ENCODE measurements around the gene ARID5B. TPM values are rescaled to one million over a fixed set of nuclear protein-coding genes. Genes with fewer than 3 reads are reported as not detected.

ARID5B gene
- polyA plus RNA-seq, 1 of the 3 experiments (the other 2 are of a cell fraction) = 10.9 TPM

- no peaks in the 10 kb centered on the region for H3K27me3 ChIP-seq (ENCODE audit: insufficient read depth)
- H4K20me1 ChIP-seq (ENCODE audit: insufficient read depth) = no peaks in the 10 kb centered on the region
- H3K9ac ChIP-seq = peak overlapping the region; percentile 37; the same call in 1 of the 2 replicates
- no peaks in the 10 kb centered on the region for H3K9me3 ChIP-seq
- H3K4me1 ChIP-seq (ENCODE audit: control insufficient read depth in 1 of 2, insufficient read depth in 2 of 2, low read depth in 1 of 2, low read length in 1 of 2) = peaks cover 40% of the 10 kb centered on the region in 2 experiments
- peak overlapping the region; percentile 89 to 90 for H3K27ac ChIP-seq (ENCODE audit: low read depth in 2 of 2, low read length in 1 of 2)
- WGBS (ENCODE audit: low lambda C conversion rate) = 8% methylated on average over 8 of the region's 8 CpGs
- CTCF ChIA-PET = interaction anchor here (0.6 to 1.4 kb wide), 3 partner anchors 62 to 70 kb away, joined by 3 read pairs; no protein-coding TSS in a partner anchor
- H3K4me3 ChIP-seq (ENCODE audit: low read depth in 2 of 2, low read length in 1 of 2) = peak overlapping the region in 1 of 2 experiments; percentile 11; a peak in 2 of 4 replicates
- peaks cover 40% of the 10 kb centered on the region for H3F3A ChIP-seq (replicated peaks; ENCODE audit: insufficient read depth)
- H3K9me2 ChIP-seq = no peaks in the 10 kb centered on the region
- POLR2A ChIA-PET = no interaction called here
- H3K79me2 ChIP-seq (ENCODE audit: insufficient read depth) = peaks cover 65% of the 10 kb centered on the region
- H3K4me2 ChIP-seq = peak overlapping the region; percentile 68
- no peaks in the 10 kb centered on the region for H3K36me3 ChIP-seq (replicated peaks in 1 of 2; ENCODE audit: control insufficient read depth in 1 of 2, insufficient read depth in 2 of 2, low read length in 1 of 2)
- no peak overlapping the region for H2AFZ ChIP-seq (ENCODE audit: low read depth)
- peak; percentile 29 for DNase-seq
- no peak for TF ChIP-seq NRF1 (IDR thresholded peaks at IDR 0.05; ENCODE audit: low read depth, low read length)
- TF ChIP-seq FOXJ3 (CRISPR knock-in tag; IDR thresholded peaks at IDR 0.05) = no peak
- TF ChIP-seq ZBTB33 (IDR thresholded peaks at IDR 0.05; ENCODE audit: borderline replicate concordance, low read depth) = no peak
- no peak for TF ChIP-seq YY1 (IDR thresholded peaks at IDR 0.05; ENCODE audit: low read depth)
- TF ChIP-seq USF2 (IDR thresholded peaks at IDR 0.05; ENCODE audit: borderline replicate concordance, low read depth, low read length) = no peak
- TF ChIP-seq SMC3 (IDR thresholded peaks at IDR 0.05; ENCODE audit: low read depth, low read length) = no peak
- no peak for TF ChIP-seq EZH2phosphoT487 (IDR thresholded peaks at IDR 0.05; ENCODE audit: borderline replicate concordance, low read depth)
- no peak for TF ChIP-seq POLR2AphosphoS5 (IDR thresholded peaks at IDR 0.05; ENCODE audit: low read depth, low read length)
- TF ChIP-seq, protein P1, sequence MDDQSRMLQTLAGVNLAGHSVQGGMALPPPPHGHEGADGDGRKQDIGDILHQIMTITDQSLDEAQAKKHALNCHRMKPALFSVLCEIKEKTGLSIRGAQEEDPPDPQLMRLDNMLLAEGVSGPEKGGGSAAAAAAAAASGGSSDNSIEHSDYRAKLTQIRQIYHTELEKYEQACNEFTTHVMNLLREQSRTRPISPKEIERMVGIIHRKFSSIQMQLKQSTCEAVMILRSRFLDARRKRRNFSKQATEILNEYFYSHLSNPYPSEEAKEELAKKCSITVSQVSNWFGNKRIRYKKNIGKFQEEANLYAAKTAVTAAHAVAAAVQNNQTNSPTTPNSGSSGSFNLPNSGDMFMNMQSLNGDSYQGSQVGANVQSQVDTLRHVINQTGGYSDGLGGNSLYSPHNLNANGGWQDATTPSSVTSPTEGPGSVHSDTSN (IDR thresholded peaks at IDR 0.05) = peak; percentile 57
- TF ChIP-seq MXI1 (IDR thresholded peaks at IDR 0.05; ENCODE audit: low read depth, low read length) = no peak
- no peak for TF ChIP-seq RCOR1 (IDR thresholded peaks at IDR 0.05; ENCODE audit: low read length)
- no peak for TF ChIP-seq RFX5 (IDR thresholded peaks at IDR 0.05; ENCODE audit: low read length)
- TF ChIP-seq, protein P2, sequence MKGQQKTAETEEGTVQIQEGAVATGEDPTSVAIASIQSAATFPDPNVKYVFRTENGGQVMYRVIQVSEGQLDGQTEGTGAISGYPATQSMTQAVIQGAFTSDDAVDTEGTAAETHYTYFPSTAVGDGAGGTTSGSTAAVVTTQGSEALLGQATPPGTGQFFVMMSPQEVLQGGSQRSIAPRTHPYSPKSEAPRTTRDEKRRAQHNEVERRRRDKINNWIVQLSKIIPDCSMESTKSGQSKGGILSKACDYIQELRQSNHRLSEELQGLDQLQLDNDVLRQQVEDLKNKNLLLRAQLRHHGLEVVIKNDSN (IDR thresholded peaks at IDR 0.05; ENCODE audit: borderline replicate concordance, low read depth) = no peak
- TF ChIP-seq JUND (IDR thresholded peaks at IDR 0.05) = peak; percentile 26; the same call in 1 of the 2 replicates
- peak; percentile 55 for TF ChIP-seq TCF12 (IDR thresholded peaks at IDR 0.05)
- TF ChIP-seq, protein P3, sequence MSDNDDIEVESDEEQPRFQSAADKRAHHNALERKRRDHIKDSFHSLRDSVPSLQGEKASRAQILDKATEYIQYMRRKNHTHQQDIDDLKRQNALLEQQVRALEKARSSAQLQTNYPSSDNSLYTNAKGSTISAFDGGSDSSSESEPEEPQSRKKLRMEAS (IDR thresholded peaks at IDR 0.05; ENCODE audit: low read depth) = no peak
- 0 out of 2 replicates have a peak, but pooled peaks have one; percentile 18 for TF ChIP-seq ELF1 (IDR thresholded peaks at IDR 0.05)
- TF ChIP-seq FOXM1 (IDR thresholded peaks at IDR 0.05; ENCODE audit: low read depth) = no peak
- TF ChIP-seq, protein P4, sequence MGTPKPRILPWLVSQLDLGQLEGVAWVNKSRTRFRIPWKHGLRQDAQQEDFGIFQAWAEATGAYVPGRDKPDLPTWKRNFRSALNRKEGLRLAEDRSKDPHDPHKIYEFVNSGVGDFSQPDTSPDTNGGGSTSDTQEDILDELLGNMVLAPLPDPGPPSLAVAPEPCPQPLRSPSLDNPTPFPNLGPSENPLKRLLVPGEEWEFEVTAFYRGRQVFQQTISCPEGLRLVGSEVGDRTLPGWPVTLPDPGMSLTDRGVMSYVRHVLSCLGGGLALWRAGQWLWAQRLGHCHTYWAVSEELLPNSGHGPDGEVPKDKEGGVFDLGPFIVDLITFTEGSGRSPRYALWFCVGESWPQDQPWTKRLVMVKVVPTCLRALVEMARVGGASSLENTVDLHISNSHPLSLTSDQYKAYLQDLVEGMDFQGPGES (IDR thresholded peaks at IDR 0.05; ENCODE audit: low read depth, low read length) = no peak
- TF ChIP-seq, protein P5, sequence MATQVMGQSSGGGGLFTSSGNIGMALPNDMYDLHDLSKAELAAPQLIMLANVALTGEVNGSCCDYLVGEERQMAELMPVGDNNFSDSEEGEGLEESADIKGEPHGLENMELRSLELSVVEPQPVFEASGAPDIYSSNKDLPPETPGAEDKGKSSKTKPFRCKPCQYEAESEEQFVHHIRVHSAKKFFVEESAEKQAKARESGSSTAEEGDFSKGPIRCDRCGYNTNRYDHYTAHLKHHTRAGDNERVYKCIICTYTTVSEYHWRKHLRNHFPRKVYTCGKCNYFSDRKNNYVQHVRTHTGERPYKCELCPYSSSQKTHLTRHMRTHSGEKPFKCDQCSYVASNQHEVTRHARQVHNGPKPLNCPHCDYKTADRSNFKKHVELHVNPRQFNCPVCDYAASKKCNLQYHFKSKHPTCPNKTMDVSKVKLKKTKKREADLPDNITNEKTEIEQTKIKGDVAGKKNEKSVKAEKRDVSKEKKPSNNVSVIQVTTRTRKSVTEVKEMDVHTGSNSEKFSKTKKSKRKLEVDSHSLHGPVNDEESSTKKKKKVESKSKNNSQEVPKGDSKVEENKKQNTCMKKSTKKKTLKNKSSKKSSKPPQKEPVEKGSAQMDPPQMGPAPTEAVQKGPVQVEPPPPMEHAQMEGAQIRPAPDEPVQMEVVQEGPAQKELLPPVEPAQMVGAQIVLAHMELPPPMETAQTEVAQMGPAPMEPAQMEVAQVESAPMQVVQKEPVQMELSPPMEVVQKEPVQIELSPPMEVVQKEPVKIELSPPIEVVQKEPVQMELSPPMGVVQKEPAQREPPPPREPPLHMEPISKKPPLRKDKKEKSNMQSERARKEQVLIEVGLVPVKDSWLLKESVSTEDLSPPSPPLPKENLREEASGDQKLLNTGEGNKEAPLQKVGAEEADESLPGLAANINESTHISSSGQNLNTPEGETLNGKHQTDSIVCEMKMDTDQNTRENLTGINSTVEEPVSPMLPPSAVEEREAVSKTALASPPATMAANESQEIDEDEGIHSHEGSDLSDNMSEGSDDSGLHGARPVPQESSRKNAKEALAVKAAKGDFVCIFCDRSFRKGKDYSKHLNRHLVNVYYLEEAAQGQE (IDR thresholded peaks at IDR 0.05; ENCODE audit: low read depth, low read length) = no peak
- no peak; the same call in 1 of the 2 replicates for TF ChIP-seq TEAD4 (IDR thresholded peaks at IDR 0.05; ENCODE audit: borderline replicate concordance, insufficient read depth)
- TF ChIP-seq MEF2A (IDR thresholded peaks at IDR 0.05; ENCODE audit: borderline replicate concordance, low read depth) = 0 out of 2 replicates have a peak, but pooled peaks have one; percentile 20
- no peak for TF ChIP-seq RXRA (IDR thresholded peaks at IDR 0.05; ENCODE audit: borderline replicate concordance, low read depth)
Measured at GRCh38 chr10:61974601-61975390, 73.3 kb downstream of the ARID5B start.
